Activated B cell treated with CpG ODN at 0.5 μM for 24 hours (primary cell): ENCODE data around the gene ADAM12. TPM values are rescaled to one million over a fixed set of nuclear protein-coding genes. Genes with fewer than 3 reads are reported as not detected.

Experiments
- ATAC-seq: fragments of 200-7000 bp; cut with Tn5 transposase; one replicate; pipeline ENCODE4 v1.10.0; 2021; ENCODE audit warnings: low read depth, mild to moderate bottlenecking, moderate library complexity
- CTCF ChIA-PET: fragments of 350-600 bp; sonication (Branson Sonifier 250); formaldehyde crosslinking; loops from one replicate; lab custom pipeline; 2021; ENCODE audit warnings: antibody characterized with exemption; lab: Charles Lee
- POLR2A ChIA-PET: fragments of 350-600 bp; sonication (Branson Sonifier 250); formaldehyde crosslinking; loops from one replicate; lab custom pipeline; 2021; ENCODE audit warnings: antibody characterized with exemption; lab: Charles Lee
- DNase-seq: peaks from one replicate; pipeline ENCODE4 v3.0.0; 2022
- H3K27ac Mint-ChIP-seq: one replicate; pipeline ENCODE4 v1.8.0; 2020; ENCODE audit warnings: mixed read lengths
- H3K27me3 Mint-ChIP-seq: one replicate; pipeline ENCODE4 v1.8.0; 2021; ENCODE audit warnings: mixed read lengths
- H3K36me3 Mint-ChIP-seq: one replicate; pipeline ENCODE4 v1.8.0; 2021; ENCODE audit warnings: low read depth, mixed read lengths
- H3K4me1 Mint-ChIP-seq: one replicate; pipeline ENCODE4 v1.8.0; 2021; ENCODE audit warnings: mixed read lengths
- H3K4me3 Mint-ChIP-seq: one replicate; pipeline ENCODE4 v1.8.0; 2020; ENCODE audit warnings: mild to moderate bottlenecking, mixed read lengths
- H3K9me3 Mint-ChIP-seq: one replicate; pipeline ENCODE4 v1.8.0; 2020; ENCODE audit warnings: mixed read lengths
- intact Hi-C: fragments of 100-400 bp; cut with micrococcal nuclease; formaldehyde crosslinking; loops from one replicate; pipeline ENCODE4 v1.15.1; 2024
- total RNA-seq: library from RNA; stranded (reverse); gene quantifications from 2 replicates; pipeline ENCODE4 v1.2.3, GENCODE V29; 2022
- TF ChIP-seq, protein P1 (sequence below): fragments of 200-600 bp; IDR thresholded peaks from one replicate; pipeline ENCODE4 v1.8.0; 2022; ENCODE audit warnings: antibody characterized with exemption, mild to moderate bottlenecking

Gene ADAM12
- total RNA-seq, 1 donor from 2014 or later, result 0.84 TPM

GRCh38 chr10:126224967-126225671, 163.2 kb downstream of the ADAM12 start:
- TF ChIP-seq, protein P1, sequence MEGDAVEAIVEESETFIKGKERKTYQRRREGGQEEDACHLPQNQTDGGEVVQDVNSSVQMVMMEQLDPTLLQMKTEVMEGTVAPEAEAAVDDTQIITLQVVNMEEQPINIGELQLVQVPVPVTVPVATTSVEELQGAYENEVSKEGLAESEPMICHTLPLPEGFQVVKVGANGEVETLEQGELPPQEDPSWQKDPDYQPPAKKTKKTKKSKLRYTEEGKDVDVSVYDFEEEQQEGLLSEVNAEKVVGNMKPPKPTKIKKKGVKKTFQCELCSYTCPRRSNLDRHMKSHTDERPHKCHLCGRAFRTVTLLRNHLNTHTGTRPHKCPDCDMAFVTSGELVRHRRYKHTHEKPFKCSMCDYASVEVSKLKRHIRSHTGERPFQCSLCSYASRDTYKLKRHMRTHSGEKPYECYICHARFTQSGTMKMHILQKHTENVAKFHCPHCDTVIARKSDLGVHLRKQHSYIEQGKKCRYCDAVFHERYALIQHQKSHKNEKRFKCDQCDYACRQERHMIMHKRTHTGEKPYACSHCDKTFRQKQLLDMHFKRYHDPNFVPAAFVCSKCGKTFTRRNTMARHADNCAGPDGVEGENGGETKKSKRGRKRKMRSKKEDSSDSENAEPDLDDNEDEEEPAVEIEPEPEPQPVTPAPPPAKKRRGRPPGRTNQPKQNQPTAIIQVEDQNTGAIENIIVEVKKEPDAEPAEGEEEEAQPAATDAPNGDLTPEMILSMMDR, result no peak
- ChIA-PET CTCF (no interaction called here), POLR2A (no interaction called here)
- ATAC-seq (no peak), DNase-seq (no peak)
- H3K27me3 Mint-ChIP-seq, result peaks cover 2% of the 10 kb centered on the region
- intact Hi-C loops, result no loop called here
- no peaks in the 10 kb centered on the region for H3K4me1 Mint-ChIP-seq
- H3K4me3 Mint-ChIP-seq, result no peak overlapping the region
- no peaks in the 10 kb centered on the region for H3K36me3 Mint-ChIP-seq
- no peak overlapping the region for H3K27ac Mint-ChIP-seq
- no peaks in the 10 kb centered on the region for H3K9me3 Mint-ChIP-seq

GRCh38 chr10:126223512-126224067, 164.7 kb downstream of the ADAM12 start:
- intact Hi-C loops, result no loop called here
- Mint-ChIP-seq H3K27ac (no peak overlapping the region), H3K4me1 (no peaks in the 10 kb centered on the region), H3K4me3 (no peak overlapping the region), H3K9me3 (no peaks in the 10 kb centered on the region), H3K36me3 (no peaks in the 10 kb centered on the region), H3K27me3 (peaks cover 2% of the 10 kb centered on the region)
- ChIA-PET CTCF (no interaction called here), POLR2A (no interaction called here)
- DNase-seq (no peak), ATAC-seq (no peak)
- TF ChIP-seq, protein P1, result no peak

DNA sequence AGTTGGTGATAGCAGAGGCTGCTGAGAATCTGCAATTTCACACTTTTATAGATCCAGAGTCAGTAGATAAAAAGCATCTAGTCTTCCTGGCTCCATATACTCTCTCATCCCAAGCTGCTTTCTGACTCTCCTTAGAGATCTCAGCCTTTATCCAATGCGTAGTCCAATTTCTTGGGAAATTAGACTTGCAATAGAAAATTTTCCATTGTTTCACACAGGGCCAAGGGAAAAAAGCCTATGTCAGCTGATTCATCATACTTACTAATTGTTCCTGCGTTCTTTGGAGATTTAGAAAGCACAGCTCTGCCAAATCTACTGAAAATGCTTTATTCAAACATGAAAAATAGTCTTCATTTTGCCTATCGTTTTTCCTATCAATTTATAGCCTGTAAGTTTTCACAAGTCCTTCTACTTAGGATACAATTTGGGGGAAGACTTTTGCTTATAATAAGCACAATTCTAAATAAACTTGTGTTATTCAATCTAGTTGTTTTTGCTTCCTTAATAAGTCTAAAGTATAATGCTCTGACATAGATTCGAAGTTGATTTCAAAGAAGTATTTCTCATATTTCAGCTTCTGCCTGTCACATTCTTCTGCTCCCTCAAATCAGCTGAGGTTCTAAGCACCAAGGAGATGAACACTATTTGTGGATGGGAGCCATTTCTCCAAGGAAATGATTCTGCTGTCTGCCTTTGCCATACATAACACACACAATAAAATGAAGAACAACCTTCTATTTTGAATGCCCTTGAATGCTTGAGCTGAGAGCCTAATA, 165.4 kb downstream of the ADAM12 start:
- ChIA-PET CTCF (no interaction called here), POLR2A (no interaction called here)
- no peak for ATAC-seq
- no peaks in the 10 kb centered on the region for H3K9me3 Mint-ChIP-seq
- H3K27me3 Mint-ChIP-seq, result peaks cover 2% of the 10 kb centered on the region
- TF ChIP-seq, protein P1, result no peak
- no peak overlapping the region for H3K27ac Mint-ChIP-seq
- intact Hi-C loops, result no loop called here
- no peak overlapping the region for H3K4me3 Mint-ChIP-seq
- no peaks in the 10 kb centered on the region for H3K4me1 Mint-ChIP-seq
- DNase-seq, result no peak
- no peaks in the 10 kb centered on the region for H3K36me3 Mint-ChIP-seq

GRCh38 chr10:126221874-126222273, 166.4 kb downstream of the ADAM12 start:
- Mint-ChIP-seq H3K36me3 (no peaks in the 10 kb centered on the region), H3K9me3 (no peaks in the 10 kb centered on the region), H3K4me1 (no peaks in the 10 kb centered on the region), H3K4me3 (no peak overlapping the region), H3K27me3 (peaks cover 2% of the 10 kb centered on the region), H3K27ac (no peak overlapping the region)
- intact Hi-C loops, result no loop called here
- POLR2A ChIA-PET, result no interaction called here
- ATAC-seq (no peak), DNase-seq (no peak)
- TF ChIP-seq, protein P1, result no peak
- CTCF ChIA-PET, result no interaction called here
